ENCODE measurements around the gene KDM8.

DNA sequence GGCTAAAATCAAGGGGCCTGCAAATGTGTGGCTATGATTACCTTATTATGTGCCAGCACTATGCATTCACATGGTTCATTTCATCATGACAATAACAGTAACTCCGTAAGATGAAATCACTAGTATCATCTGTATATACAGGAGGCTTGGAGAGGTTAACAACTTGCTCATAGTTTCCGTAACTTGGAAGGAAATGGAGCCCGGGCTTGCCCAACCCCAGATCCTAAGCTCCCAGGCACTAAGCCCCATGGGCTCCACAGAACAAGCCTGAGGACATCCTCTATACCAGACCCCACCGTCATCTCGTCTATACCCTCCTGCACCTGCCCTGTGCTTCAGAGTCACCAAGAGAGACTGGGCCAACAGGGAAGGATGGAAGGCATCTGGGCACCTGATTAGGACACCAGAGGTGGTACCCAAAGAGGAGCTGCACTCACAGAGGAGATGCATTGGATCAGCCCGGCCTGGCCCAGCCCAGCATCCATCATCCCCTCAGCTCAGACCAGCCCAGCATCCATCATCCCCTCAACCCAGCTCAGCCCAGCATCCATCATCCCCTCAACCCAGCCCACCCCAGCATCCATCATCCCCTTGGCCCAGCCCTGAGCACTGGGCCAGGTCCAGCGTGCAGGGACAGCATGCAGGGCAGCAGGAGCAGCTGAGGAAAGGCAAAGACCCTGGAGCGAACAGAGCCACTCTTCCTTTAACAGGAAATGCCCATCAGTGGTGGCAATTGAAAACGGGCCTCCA lies 36.8 kb downstream of the KDM8 start:
- TF ChIP-seq MEIS1 (CRISPR knock-in tag; IDR thresholded peaks at IDR 0.05; ENCODE audit: borderline replicate concordance) (no peak), ZNF121 (tag by site-specific recombination; IDR thresholded peaks at IDR 0.05) (no peak), ZNF610 (tag by site-specific recombination; IDR thresholded peaks at IDR 0.05; ENCODE audit: borderline replicate concordance) (no peak)
- TF ChIP-seq, protein P1, sequence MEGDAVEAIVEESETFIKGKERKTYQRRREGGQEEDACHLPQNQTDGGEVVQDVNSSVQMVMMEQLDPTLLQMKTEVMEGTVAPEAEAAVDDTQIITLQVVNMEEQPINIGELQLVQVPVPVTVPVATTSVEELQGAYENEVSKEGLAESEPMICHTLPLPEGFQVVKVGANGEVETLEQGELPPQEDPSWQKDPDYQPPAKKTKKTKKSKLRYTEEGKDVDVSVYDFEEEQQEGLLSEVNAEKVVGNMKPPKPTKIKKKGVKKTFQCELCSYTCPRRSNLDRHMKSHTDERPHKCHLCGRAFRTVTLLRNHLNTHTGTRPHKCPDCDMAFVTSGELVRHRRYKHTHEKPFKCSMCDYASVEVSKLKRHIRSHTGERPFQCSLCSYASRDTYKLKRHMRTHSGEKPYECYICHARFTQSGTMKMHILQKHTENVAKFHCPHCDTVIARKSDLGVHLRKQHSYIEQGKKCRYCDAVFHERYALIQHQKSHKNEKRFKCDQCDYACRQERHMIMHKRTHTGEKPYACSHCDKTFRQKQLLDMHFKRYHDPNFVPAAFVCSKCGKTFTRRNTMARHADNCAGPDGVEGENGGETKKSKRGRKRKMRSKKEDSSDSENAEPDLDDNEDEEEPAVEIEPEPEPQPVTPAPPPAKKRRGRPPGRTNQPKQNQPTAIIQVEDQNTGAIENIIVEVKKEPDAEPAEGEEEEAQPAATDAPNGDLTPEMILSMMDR (tag by site-specific recombination; IDR thresholded peaks at IDR 0.05): no peak
- TF ChIP-seq, protein P2, sequence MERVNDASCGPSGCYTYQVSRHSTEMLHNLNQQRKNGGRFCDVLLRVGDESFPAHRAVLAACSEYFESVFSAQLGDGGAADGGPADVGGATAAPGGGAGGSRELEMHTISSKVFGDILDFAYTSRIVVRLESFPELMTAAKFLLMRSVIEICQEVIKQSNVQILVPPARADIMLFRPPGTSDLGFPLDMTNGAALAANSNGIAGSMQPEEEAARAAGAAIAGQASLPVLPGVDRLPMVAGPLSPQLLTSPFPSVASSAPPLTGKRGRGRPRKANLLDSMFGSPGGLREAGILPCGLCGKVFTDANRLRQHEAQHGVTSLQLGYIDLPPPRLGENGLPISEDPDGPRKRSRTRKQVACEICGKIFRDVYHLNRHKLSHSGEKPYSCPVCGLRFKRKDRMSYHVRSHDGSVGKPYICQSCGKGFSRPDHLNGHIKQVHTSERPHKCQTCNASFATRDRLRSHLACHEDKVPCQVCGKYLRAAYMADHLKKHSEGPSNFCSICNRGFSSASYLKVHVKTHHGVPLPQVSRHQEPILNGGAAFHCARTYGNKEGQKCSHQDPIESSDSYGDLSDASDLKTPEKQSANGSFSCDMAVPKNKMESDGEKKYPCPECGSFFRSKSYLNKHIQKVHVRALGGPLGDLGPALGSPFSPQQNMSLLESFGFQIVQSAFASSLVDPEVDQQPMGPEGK (tag by site-specific recombination; IDR thresholded peaks at IDR 0.05): no peak
